ENCODE data around the gene STX8.

Gene STX8

GRCh38 chr17:9553181-9553580 is 22.4 kb downstream of the STX8 start:
- H3K27ac ChIP-seq: no peak overlapping the region

GRCh38 chr17:9549215-9549614 is 26.4 kb downstream of the STX8 start:
- no peak for TF ChIP-seq CTCF (IDR thresholded peaks at IDR 0.05)
- no peak for TF ChIP-seq ZFX (IDR thresholded peaks at IDR 0.05; ENCODE audit: borderline replicate concordance)
- no peak overlapping the region for H3K27ac ChIP-seq

More at GRCh38 chr17:9553181-9553580, 22.4 kb downstream of the STX8 start:
- TF ChIP-seq ZFX (IDR thresholded peaks at IDR 0.05; ENCODE audit: borderline replicate concordance): no peak
- TF ChIP-seq CTCF (IDR thresholded peaks at IDR 0.05): no peak

- H3K27ac ChIP-seq: no peak overlapping the region
- TF ChIP-seq ZFX (IDR thresholded peaks at IDR 0.05; ENCODE audit: borderline replicate concordance) (no peak), CTCF (IDR thresholded peaks at IDR 0.05) (no peak)
These were observed 31.4 kb downstream of the STX8 start for GRCh38 chr17:9544221-9544620.

GRCh38 chr17:9541718-9542117 is 33.9 kb downstream of the STX8 start:
- no peak for TF ChIP-seq CTCF (IDR thresholded peaks at IDR 0.05)
- TF ChIP-seq ZFX (IDR thresholded peaks at IDR 0.05; ENCODE audit: borderline replicate concordance): no peak
- H3K27ac ChIP-seq: no peak overlapping the region

- H3K27ac ChIP-seq: no peak overlapping the region
- no peak for TF ChIP-seq CTCF (IDR thresholded peaks at IDR 0.05)
- TF ChIP-seq ZFX (IDR thresholded peaks at IDR 0.05; ENCODE audit: borderline replicate concordance): no peak
These were observed 37.0 kb downstream of the STX8 start for GRCh38 chr17:9538626-9539025.

- no peak overlapping the region for H3K27ac ChIP-seq
- TF ChIP-seq ZFX (IDR thresholded peaks at IDR 0.05; ENCODE audit: borderline replicate concordance): no peak
- TF ChIP-seq CTCF (IDR thresholded peaks at IDR 0.05): no peak
These were observed 38.3 kb downstream of the STX8 start for GRCh38 chr17:9537177-9537776.

- TF ChIP-seq ZFX (IDR thresholded peaks at IDR 0.05; ENCODE audit: borderline replicate concordance): no peak
- no peak for TF ChIP-seq CTCF (IDR thresholded peaks at IDR 0.05)
These were observed 39.6 kb downstream of the STX8 start for GRCh38 chr17:9536061-9536460.

More at GRCh38 chr17:9536061-9536460, 39.6 kb downstream of the STX8 start:
- H3K27ac ChIP-seq: no peak overlapping the region

Data from 22Rv1 (cell line).